KMS-11 (cell line): ENCODE results near the gene PAPOLA.

ENCODE experiments used
- H2AFZ ChIP-seq: fragments of 200-600 bp; sonication (generic); 2 replicates; pipeline ENCODE4 v1.6.1; 2016; ENCODE audit warnings: antibody characterized with exemption, mixed run types, low read depth
- H3K27ac ChIP-seq: fragments of 200-600 bp; sonication (generic); 2 replicates; pipeline ENCODE4 v1.6.1; 2016; ENCODE audit warnings: mild to moderate bottlenecking, mixed run types
- H3K27me3 ChIP-seq: fragments of 200-600 bp; sonication (generic); 2 replicates; pipeline ENCODE4 v1.6.1; 2017; ENCODE audit warnings: mild to moderate bottlenecking, low read depth, mixed run types, moderate library complexity; ENCODE audit not compliant: insufficient read depth
- H3K36me3 ChIP-seq: fragments of 200-600 bp; sonication (generic); 2 replicates; pipeline ENCODE4 v1.6.1; 2017; ENCODE audit warnings: mild to moderate bottlenecking, mixed run types; ENCODE audit not compliant: insufficient read depth
- H3K4me1 ChIP-seq: fragments of 200-600 bp; sonication (generic); 2 replicates; pipeline ENCODE4 v1.6.1; 2016; ENCODE audit warnings: mild to moderate bottlenecking, low read depth, mixed run types; ENCODE audit not compliant: poor library complexity, severe bottlenecking
- H3K4me2 ChIP-seq: fragments of 200-600 bp; sonication (generic); 2 replicates; pipeline ENCODE4 v1.7.0; 2016; ENCODE audit warnings: mild to moderate bottlenecking, mixed run types
- H3K4me3 ChIP-seq: fragments of 200-600 bp; sonication (generic); IDR thresholded peaks from 2 replicates; pipeline ENCODE4 v1.6.1; 2017; ENCODE audit warnings: low read depth, low read length, mixed read lengths; ENCODE audit not compliant: insufficient read depth
- H3K79me2 ChIP-seq: fragments of 200-600 bp; sonication (generic); 2 replicates; pipeline ENCODE4 v1.6.1; 2016; ENCODE audit warnings: low read depth, mixed run types; ENCODE audit not compliant: insufficient read depth
- H3K9ac ChIP-seq: fragments of 200-600 bp; sonication (generic); 2 replicates; pipeline ENCODE4 v1.6.1; 2016; ENCODE audit warnings: mild to moderate bottlenecking, mixed run types
- H4K20me1 ChIP-seq: fragments of 200-600 bp; sonication (generic); 2 replicates; pipeline ENCODE4 v1.6.1; 2016; ENCODE audit warnings: mild to moderate bottlenecking, mixed run types; ENCODE audit not compliant: insufficient read depth
- TF ChIP-seq, protein P1 (sequence below): fragments of 200-600 bp; sonication (generic); conservative IDR thresholded peaks from 2 replicates; pipeline ENCODE4 v1.6.1; 2017; ENCODE audit warnings: low read depth, mild to moderate bottlenecking, antibody characterized with exemption, low read length, moderate library complexity, mixed read lengths

The PAPOLA gene

GRCh38 chr14:96582995-96583394 is 80.8 kb downstream of the PAPOLA start:
- TF ChIP-seq, protein P1, sequence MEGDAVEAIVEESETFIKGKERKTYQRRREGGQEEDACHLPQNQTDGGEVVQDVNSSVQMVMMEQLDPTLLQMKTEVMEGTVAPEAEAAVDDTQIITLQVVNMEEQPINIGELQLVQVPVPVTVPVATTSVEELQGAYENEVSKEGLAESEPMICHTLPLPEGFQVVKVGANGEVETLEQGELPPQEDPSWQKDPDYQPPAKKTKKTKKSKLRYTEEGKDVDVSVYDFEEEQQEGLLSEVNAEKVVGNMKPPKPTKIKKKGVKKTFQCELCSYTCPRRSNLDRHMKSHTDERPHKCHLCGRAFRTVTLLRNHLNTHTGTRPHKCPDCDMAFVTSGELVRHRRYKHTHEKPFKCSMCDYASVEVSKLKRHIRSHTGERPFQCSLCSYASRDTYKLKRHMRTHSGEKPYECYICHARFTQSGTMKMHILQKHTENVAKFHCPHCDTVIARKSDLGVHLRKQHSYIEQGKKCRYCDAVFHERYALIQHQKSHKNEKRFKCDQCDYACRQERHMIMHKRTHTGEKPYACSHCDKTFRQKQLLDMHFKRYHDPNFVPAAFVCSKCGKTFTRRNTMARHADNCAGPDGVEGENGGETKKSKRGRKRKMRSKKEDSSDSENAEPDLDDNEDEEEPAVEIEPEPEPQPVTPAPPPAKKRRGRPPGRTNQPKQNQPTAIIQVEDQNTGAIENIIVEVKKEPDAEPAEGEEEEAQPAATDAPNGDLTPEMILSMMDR: no peak
- Histone ChIP-seq H4K20me1 (no peaks in the 10 kb centered on the region), H3K27me3 (no peaks in the 10 kb centered on the region)

GRCh38 chr14:96583569-96584041 is 81.4 kb downstream of the PAPOLA start:
- TF ChIP-seq, protein P1: no peak
- Histone ChIP-seq H3K4me3 (no peak overlapping the region), H3K27ac (no peak overlapping the region), H3K9ac (no peak overlapping the region), H3K4me1 (no peaks in the 10 kb centered on the region), H3K79me2 (no peaks in the 10 kb centered on the region), H2AFZ (no peak overlapping the region), H3K36me3 (no peaks in the 10 kb centered on the region), H4K20me1 (no peaks in the 10 kb centered on the region), H3K27me3 (no peaks in the 10 kb centered on the region), H3K4me2 (no peak overlapping the region)

More at GRCh38 chr14:96582995-96583394, 80.8 kb downstream of the PAPOLA start:
- no peaks in the 10 kb centered on the region for H3K4me1 ChIP-seq
- no peak overlapping the region for H3K4me3 ChIP-seq
- H2AFZ ChIP-seq: no peak overlapping the region
- no peaks in the 10 kb centered on the region for H3K79me2 ChIP-seq
- no peak overlapping the region for H3K9ac ChIP-seq
- H3K36me3 ChIP-seq: no peaks in the 10 kb centered on the region
- H3K4me2 ChIP-seq: no peak overlapping the region
- no peak overlapping the region for H3K27ac ChIP-seq

DNA sequence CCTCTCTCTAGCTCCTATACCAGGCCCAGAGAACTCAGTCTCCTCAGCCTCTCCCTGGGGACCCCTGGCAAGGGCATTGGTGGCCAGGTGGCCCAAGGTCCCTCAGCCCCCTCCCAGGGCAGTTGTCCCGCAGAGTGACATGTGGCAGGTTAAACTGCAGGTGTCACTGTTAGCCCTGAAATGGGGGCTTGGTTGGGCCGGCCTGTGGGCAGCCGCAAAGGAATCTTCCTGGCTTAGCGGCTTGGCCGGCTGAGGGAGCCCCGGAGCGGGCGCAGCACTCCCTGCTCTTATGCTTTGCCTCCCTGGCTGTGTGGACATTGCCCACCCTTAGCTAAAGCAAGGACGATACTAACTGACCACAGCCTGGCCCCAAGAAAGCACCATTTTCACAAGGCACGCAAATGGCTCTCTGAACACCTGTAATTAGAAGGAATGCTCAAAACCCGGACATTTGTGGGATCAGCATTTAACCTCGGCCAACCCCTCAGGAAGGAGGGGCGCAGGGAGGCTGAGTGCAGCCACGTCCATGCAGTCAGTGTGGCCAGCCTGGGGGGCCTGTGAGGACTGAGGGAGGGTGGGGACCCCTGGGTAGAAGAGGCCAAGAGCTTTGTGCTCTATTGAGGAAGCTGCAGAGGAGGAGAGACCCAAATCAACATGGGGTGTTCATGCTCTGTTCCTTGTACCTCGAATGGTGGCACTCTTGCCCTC is 82.2 kb downstream of the PAPOLA start:
- Histone ChIP-seq H3K4me1 (no peaks in the 10 kb centered on the region), H4K20me1 (no peaks in the 10 kb centered on the region), H3K9ac (no peak overlapping the region), H3K4me2 (no peak overlapping the region), H3K4me3 (no peak overlapping the region), H3K27ac (no peak overlapping the region), H3K79me2 (no peaks in the 10 kb centered on the region), H3K27me3 (no peaks in the 10 kb centered on the region), H2AFZ (peak overlapping the region; percentile 47; the same call in 1 of the 2 replicates), H3K36me3 (no peaks in the 10 kb centered on the region)
- TF ChIP-seq, protein P1: peak; percentile 43

DNA sequence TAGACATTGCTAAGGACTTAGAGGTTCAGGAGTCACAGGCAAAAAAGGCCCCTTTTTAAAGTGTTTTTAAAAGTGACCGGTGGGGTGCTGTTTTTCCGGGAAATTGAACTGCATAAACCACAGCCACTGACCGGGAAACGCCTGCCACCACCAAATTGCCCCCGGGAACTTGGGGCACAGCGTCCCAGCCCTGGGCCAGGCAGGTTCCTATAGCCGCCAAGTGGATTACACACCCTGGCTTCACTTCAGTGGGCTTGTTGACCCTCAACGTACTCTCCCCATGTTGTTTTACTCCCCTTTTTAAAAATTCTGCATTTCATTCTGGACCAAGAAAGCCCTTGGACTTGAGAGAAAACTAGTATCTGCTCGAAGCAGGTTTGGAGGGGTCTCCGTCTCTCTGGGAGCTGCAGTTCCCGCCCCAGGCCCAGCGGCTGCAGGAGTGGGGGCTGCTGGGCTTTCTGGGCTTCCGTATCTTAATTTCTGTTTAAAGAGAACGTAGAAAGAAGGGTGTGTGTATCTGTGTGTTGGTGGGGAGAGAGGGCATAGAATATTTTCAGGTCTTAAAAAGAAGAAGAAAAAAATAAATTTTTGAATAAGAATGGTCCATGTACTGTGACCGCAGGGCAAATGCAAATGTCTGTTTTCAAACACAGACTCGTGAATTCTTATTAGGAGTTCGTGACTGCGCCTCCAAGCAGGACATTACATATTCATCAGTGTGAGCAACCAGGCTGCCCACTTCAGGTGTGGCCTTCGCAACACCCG is 82.9 kb downstream of the PAPOLA start:
- no peaks in the 10 kb centered on the region for H3K27me3 ChIP-seq
- no peak overlapping the region for H3K4me2 ChIP-seq
- TF ChIP-seq, protein P1: no peak
- no peak overlapping the region for H2AFZ ChIP-seq
- no peaks in the 10 kb centered on the region for H3K4me1 ChIP-seq
- H3K9ac ChIP-seq: no peak overlapping the region
- H4K20me1 ChIP-seq: no peaks in the 10 kb centered on the region
- H3K4me3 ChIP-seq: no peak overlapping the region
- no peak overlapping the region for H3K27ac ChIP-seq
- H3K79me2 ChIP-seq: no peaks in the 10 kb centered on the region
- H3K36me3 ChIP-seq: no peaks in the 10 kb centered on the region
